MM.1S (cell line): ENCODE data around the gene UQCC5.

ENCODE experiments used
- DNase-seq: peaks from one replicate; pipeline ENCODE4 v3.0.0-alpha.2; 2015
- H2AFZ ChIP-seq: fragments of 300-600 bp; sonication (generic); 2 replicates; pipeline ENCODE4 v1.6.0; 2016; ENCODE audit warnings: antibody characterized with exemption, low read length
- H3F3A ChIP-seq: fragments of 300-600 bp; sonication (generic); 2 replicates; pipeline ENCODE4 v1.6.1; 2016; ENCODE audit warnings: mild to moderate bottlenecking, antibody characterized with exemption, low read length, moderate library complexity, mixed read lengths; ENCODE audit not compliant: insufficient read depth
- H3K27ac ChIP-seq: fragments of 300-600 bp; sonication (generic); 2 replicates; pipeline ENCODE4 v1.5.1; 2016; ENCODE audit warnings: mild to moderate bottlenecking, low read length
- H3K27me3 ChIP-seq: fragments of 300-600 bp; sonication (generic); replicated peaks from 2 replicates; pipeline ENCODE4 v1.6.0; 2016; ENCODE audit warnings: low read length; ENCODE audit not compliant: insufficient read depth
- H3K36me3 ChIP-seq: fragments of 300-600 bp; sonication (generic); replicated peaks from 2 replicates; pipeline ENCODE4 v1.6.1; 2016; ENCODE audit warnings: mild to moderate bottlenecking, low read length, mixed read lengths; ENCODE audit not compliant: insufficient read depth
- H3K4me1 ChIP-seq: fragments of 300-600 bp; sonication (generic); 2 replicates; pipeline ENCODE4 v1.6.1; 2016; ENCODE audit warnings: low read length, mixed read lengths
- H3K4me2 ChIP-seq: fragments of 300-600 bp; sonication (generic); 2 replicates; pipeline ENCODE4 v1.6.0; 2016; ENCODE audit warnings: low read depth, low read length
- H3K4me3 ChIP-seq: fragments of 300-600 bp; sonication (generic); 2 replicates; pipeline ENCODE4 v1.5.1; 2016; ENCODE audit warnings: low read length, mixed read lengths
- H3K79me2 ChIP-seq: fragments of 300-600 bp; sonication (generic); 2 replicates; pipeline ENCODE4 v1.6.1; 2016; ENCODE audit warnings: mixed run types, low read length, mixed read lengths
- H3K9ac ChIP-seq: fragments of 300-600 bp; sonication (generic); 2 replicates; pipeline ENCODE4 v1.6.1; 2016; ENCODE audit warnings: low read length, mixed read lengths
- H3K9me2 ChIP-seq: fragments of 300-600 bp; sonication (generic); replicated peaks from 2 replicates; pipeline ENCODE4 v1.6.1; 2016; ENCODE audit warnings: mild to moderate bottlenecking, low read length, mixed read lengths; ENCODE audit not compliant: insufficient read depth
- H3K9me3 ChIP-seq: fragments of 300-600 bp; sonication (generic); replicated peaks from 2 replicates; pipeline ENCODE4 v1.6.1; 2016; ENCODE audit warnings: mild to moderate bottlenecking, low read length, mixed read lengths; ENCODE audit not compliant: insufficient read depth
- H4K20me1 ChIP-seq: fragments of 300-600 bp; sonication (generic); 2 replicates; pipeline ENCODE4 v1.6.1; 2016; ENCODE audit warnings: mild to moderate bottlenecking, low read length, moderate library complexity, mixed read lengths; ENCODE audit not compliant: insufficient read depth
- EZH2 ChIP-seq: fragments of 300-600 bp; sonication (generic); optimal IDR thresholded peaks from 2 replicates; pipeline ENCODE3; 2017; ENCODE audit warnings: low read depth, mild to moderate bottlenecking, antibody characterized with exemption, low read length, mixed read lengths
- EZH2phosphoT487 ChIP-seq: fragments of 300-600 bp; sonication (generic); IDR thresholded peaks from 2 replicates; pipeline ENCODE4 v1.6.1; 2018; ENCODE audit warnings: antibody characterized with exemption, low read length
- TF ChIP-seq, protein P1 (sequence below): fragments of 300-600 bp; sonication (generic); IDR thresholded peaks from 2 replicates; pipeline ENCODE4 v1.5.1; 2016; ENCODE audit warnings: antibody characterized with exemption, low read length, mixed read lengths

The UQCC5 gene

GRCh38 chr3:52532517-52532837 is 3.9 kb upstream of the UQCC5 start:
- peak overlapping the region; percentile 73 for H3K4me3 ChIP-seq
- H3F3A ChIP-seq = peaks cover 18% of the 10 kb centered on the region
- H3K9me3 ChIP-seq = no peaks in the 10 kb centered on the region
- no peaks in the 10 kb centered on the region for H3K36me3 ChIP-seq
- no peak overlapping the region; the same call in 1 of the 2 replicates for H2AFZ ChIP-seq
- peaks cover 10% of the 10 kb centered on the region for H3K79me2 ChIP-seq
- no peaks in the 10 kb centered on the region for H3K9me2 ChIP-seq
- no peaks in the 10 kb centered on the region for H4K20me1 ChIP-seq
- peaks cover 7% of the 10 kb centered on the region for H3K4me1 ChIP-seq
- peak overlapping the region; percentile 72 for H3K4me2 ChIP-seq
- H3K9ac ChIP-seq = peak overlapping the region; percentile 66; the same call in 1 of the 2 replicates
- no peaks in the 10 kb centered on the region for H3K27me3 ChIP-seq
- TF ChIP-seq, protein P1, sequence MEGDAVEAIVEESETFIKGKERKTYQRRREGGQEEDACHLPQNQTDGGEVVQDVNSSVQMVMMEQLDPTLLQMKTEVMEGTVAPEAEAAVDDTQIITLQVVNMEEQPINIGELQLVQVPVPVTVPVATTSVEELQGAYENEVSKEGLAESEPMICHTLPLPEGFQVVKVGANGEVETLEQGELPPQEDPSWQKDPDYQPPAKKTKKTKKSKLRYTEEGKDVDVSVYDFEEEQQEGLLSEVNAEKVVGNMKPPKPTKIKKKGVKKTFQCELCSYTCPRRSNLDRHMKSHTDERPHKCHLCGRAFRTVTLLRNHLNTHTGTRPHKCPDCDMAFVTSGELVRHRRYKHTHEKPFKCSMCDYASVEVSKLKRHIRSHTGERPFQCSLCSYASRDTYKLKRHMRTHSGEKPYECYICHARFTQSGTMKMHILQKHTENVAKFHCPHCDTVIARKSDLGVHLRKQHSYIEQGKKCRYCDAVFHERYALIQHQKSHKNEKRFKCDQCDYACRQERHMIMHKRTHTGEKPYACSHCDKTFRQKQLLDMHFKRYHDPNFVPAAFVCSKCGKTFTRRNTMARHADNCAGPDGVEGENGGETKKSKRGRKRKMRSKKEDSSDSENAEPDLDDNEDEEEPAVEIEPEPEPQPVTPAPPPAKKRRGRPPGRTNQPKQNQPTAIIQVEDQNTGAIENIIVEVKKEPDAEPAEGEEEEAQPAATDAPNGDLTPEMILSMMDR = no peak
- DNase-seq = no peak
- no peak overlapping the region for H3K27ac ChIP-seq

DNA sequence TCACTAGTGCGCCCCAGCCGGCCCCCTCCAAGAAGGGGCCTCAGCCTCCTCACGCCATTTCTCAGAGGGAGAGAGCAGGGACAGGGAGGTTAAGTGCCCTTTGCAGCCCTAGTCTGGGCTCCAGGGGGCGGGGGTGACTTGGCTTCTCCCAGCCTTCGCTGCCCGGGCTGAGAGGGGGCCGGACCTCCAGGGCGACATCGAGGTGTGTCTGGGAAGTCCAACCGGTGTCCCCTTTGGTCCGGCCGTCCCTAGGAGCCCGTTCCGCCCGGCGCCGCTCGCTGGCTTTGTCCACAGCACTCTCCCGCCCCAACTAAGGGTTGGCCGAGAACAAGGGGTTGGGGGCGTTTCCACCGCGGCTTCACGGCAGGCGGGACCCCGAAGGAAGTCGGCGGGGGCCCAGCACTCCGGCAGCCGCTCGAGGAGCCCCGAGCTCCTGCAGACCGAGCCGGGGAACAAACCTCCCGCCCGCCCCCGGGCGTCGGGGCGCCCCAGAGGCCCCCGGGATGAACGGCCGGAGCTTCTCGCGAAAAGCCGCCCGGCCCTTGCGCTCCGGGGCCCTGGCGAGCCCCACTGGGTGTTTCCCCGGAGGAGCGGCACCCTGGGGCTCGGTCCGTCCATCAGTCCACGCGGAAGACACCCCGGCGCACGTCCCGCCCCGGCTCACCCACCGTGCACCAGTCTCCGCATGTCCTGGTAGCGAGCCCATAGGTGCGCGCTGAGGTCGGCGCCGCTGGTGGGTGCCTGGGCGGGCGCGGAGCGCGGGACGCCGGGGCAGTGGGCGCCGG is 3.4 kb upstream of the UQCC5 start:
- H2AFZ ChIP-seq = peak overlapping the region; percentile 77
- no peaks in the 10 kb centered on the region for H4K20me1 ChIP-seq
- peaks cover 18% of the 10 kb centered on the region for H3F3A ChIP-seq
- no peaks in the 10 kb centered on the region for H3K36me3 ChIP-seq
- no peak for DNase-seq
- TF ChIP-seq EZH2 = no peak
- peak overlapping the region; percentile 66 for H3K9ac ChIP-seq
- no peaks in the 10 kb centered on the region for H3K9me3 ChIP-seq
- peak overlapping the region; percentile 73 for H3K4me3 ChIP-seq
- H3K79me2 ChIP-seq = peaks cover 16% of the 10 kb centered on the region
- no peak overlapping the region for H3K27ac ChIP-seq
- H3K4me2 ChIP-seq = peak overlapping the region; percentile 72
- no peaks in the 10 kb centered on the region for H3K9me2 ChIP-seq
- no peaks in the 10 kb centered on the region for H3K27me3 ChIP-seq
- H3K4me1 ChIP-seq = peaks cover 10% of the 10 kb centered on the region

GRCh38 chr3:52533623-52534280 is 2.7 kb upstream of the UQCC5 start, which contains the start of gene NT5DC2:
Gene NT5DC2 (minus strand): TSS chr3:52533857. CDS start chr3:52533737, 120 bp downstream.
- H3K4me1 ChIP-seq = peaks cover 14% of the 10 kb centered on the region
- H3K9me3 ChIP-seq = no peaks in the 10 kb centered on the region
- H3K79me2 ChIP-seq = peaks cover 23% of the 10 kb centered on the region
- peak within 1 kb of the TSS; percentile 72 for H3K4me2 ChIP-seq
- no peaks in the 10 kb centered on the region for H3K27me3 ChIP-seq
- peaks cover 18% of the 10 kb centered on the region for H3F3A ChIP-seq
- H3K4me3 ChIP-seq = peak within 1 kb of the TSS; percentile 73
- no peaks in the 10 kb centered on the region for H3K9me2 ChIP-seq
- peak within 1 kb of the TSS; percentile 77 for H2AFZ ChIP-seq
- no peak within 1 kb of the TSS for H3K27ac ChIP-seq
- H3K9ac ChIP-seq = peak within 1 kb of the TSS; percentile 66
- TF ChIP-seq EZH2phosphoT487 (no peak), EZH2 (no peak)
- TF ChIP-seq, protein P1 = no peak
- peak; percentile 72 for DNase-seq
- H3K36me3 ChIP-seq = no peaks in the 10 kb centered on the region
- H4K20me1 ChIP-seq = no peaks in the 10 kb centered on the region
